HepG2 (cell line): ENCODE results near the gene RARG. TPM values are rescaled to one million over a fixed set of nuclear protein-coding genes. Genes with fewer than 3 reads are reported as not detected.

ENCODE experiments used
- ATF7 ChIP-seq, 2 experiments: fragments of 450-650 bp in 1 of 2; sonication (generic) in 1 of 2; formaldehyde crosslinking in 1 of 2; IDR thresholded peaks; 2 replicates each; pipeline versions ENCODE4 v1.4.0 to v1.6.1; 2016 to 2020; ENCODE audit warnings: antibody characterized with exemption in 1 of 2, mild to moderate bottlenecking in 1 of 2, missing genetic modification reagents in 1 of 2
- BRCA1 ChIP-seq: sonication (generic); formaldehyde crosslinking; IDR thresholded peaks from 2 replicates; pipeline ENCODE4 v1.4.0; 2020; ENCODE audit warnings: missing genetic modification reagents
- ELF3 ChIP-seq: IDR thresholded peaks from 2 replicates; pipeline ENCODE4 v1.6.1; 2016; ENCODE audit warnings: missing genetic modification reagents, missing compliant biosample characterization
- IRF2 ChIP-seq: IDR thresholded peaks from 2 replicates; pipeline ENCODE4 v1.6.1; 2018; ENCODE audit warnings: missing genetic modification reagents, missing compliant biosample characterization
- KDM5A ChIP-seq: fragments of 200-600 bp; sonication (generic); IDR thresholded peaks from 2 replicates; pipeline ENCODE4 v1.7.0; 2018; ENCODE audit warnings: antibody characterized with exemption, mild to moderate bottlenecking, low read length, borderline replicate concordance
- MAF1 ChIP-seq: sonication (generic); formaldehyde crosslinking; IDR thresholded peaks from 2 replicates; pipeline ENCODE4 v1.5.0; 2020; ENCODE audit warnings: missing genetic modification reagents, borderline replicate concordance
- MAFK ChIP-seq, 2 experiments: IDR thresholded peaks in 1 of 2; conservative IDR thresholded peaks in 1 of 2; 2 replicates each; pipeline ENCODE4 v1.6.1; 2011; ENCODE audit warnings: improper control_type of control experiment in 2 of 2, low read length in 2 of 2
- MTA1 ChIP-seq: sonication (generic); formaldehyde crosslinking; IDR thresholded peaks from 2 replicates; pipeline ENCODE4 v1.4.0; 2020; ENCODE audit warnings: missing genetic modification reagents, mild to moderate bottlenecking, borderline replicate concordance
- NR2F2 ChIP-seq: IDR thresholded peaks from 2 replicates; pipeline ENCODE4 v1.6.1; 2012; ENCODE audit warnings: low read depth, inconsistent platforms, borderline replicate concordance
- ONECUT2 ChIP-seq: sonication (generic); formaldehyde crosslinking; IDR thresholded peaks from 2 replicates; pipeline ENCODE4 v1.4.0; 2020; ENCODE audit warnings: missing genetic modification reagents
- PCBP2 ChIP-seq: fragments of 200-400 bp; formaldehyde crosslinking; optimal IDR thresholded peaks from 2 replicates; pipeline ENCODE3; 2018; ENCODE audit warnings: low read length, low read depth; ENCODE audit not compliant: poor library complexity, severe bottlenecking
- PLRG1 ChIP-seq: fragments of 450-650 bp; conservative IDR thresholded peaks from 2 replicates; pipeline ENCODE4 v1.6.1; 2016
- RBAK ChIP-seq: sonication (generic); formaldehyde crosslinking; IDR thresholded peaks from 2 replicates; pipeline ENCODE4 v1.5.1; 2020; ENCODE audit warnings: mild to moderate bottlenecking, missing genetic modification reagents
- SIN3A ChIP-seq: IDR thresholded peaks from 2 replicates; pipeline ENCODE4 v1.6.1; 2011; ENCODE audit warnings: low read depth, mild to moderate bottlenecking, control low read depth, low read length, borderline replicate concordance
- SMAD1 ChIP-seq: sonication (generic); formaldehyde crosslinking; IDR thresholded peaks from 2 replicates; pipeline ENCODE4 v1.4.0; 2020; ENCODE audit warnings: missing genetic modification reagents, low read depth, mild to moderate bottlenecking, borderline replicate concordance
- YY1 ChIP-seq: IDR thresholded peaks from 2 replicates; pipeline ENCODE4 v1.6.1; 2011; ENCODE audit warnings: low read length, low read depth, moderate library complexity, mild to moderate bottlenecking; ENCODE audit not compliant: insufficient read depth, insufficient replicate concordance
- ZKSCAN1 ChIP-seq: fragments of 150-350 bp; IDR thresholded peaks from 2 replicates; pipeline ENCODE4 v1.6.1; 2014; ENCODE audit warnings: low read length
- ZNF552 ChIP-seq: sonication (generic); formaldehyde crosslinking; IDR thresholded peaks from 2 replicates; pipeline ENCODE4 v1.9.0; 2022; ENCODE audit warnings: missing genetic modification reagents, mild to moderate bottlenecking, borderline replicate concordance
- ZNF737 ChIP-seq: sonication (generic); formaldehyde crosslinking; IDR thresholded peaks from 2 replicates; pipeline ENCODE4 v1.5.0; 2020; ENCODE audit warnings: missing genetic modification reagents, mild to moderate bottlenecking, borderline replicate concordance
- ZNF746 ChIP-seq: sonication (generic); formaldehyde crosslinking; IDR thresholded peaks from 2 replicates; pipeline ENCODE4 v1.8.0; 2022; ENCODE audit warnings: mild to moderate bottlenecking, missing genetic modification reagents
- ZSCAN9 ChIP-seq: IDR thresholded peaks from 2 replicates; pipeline ENCODE4 v1.6.1; 2016; ENCODE audit warnings: borderline replicate concordance
- polyA plus RNA-seq, 8 experiments: library from polyadenylated mRNA; depleted of rRNA in 3 of 8; stranded (reverse) in 7 of 8; unstranded in 1 of 8; fragments of >200 nt; fragmentation: Illumina TruSeq in 4 of 8; extraction: Trizol in 4 of 8; gene quantifications; 2 replicates each; pipeline versions ENCODE4 v1.2.1 to v1.2.3, GENCODE V29; 2011 to 2016; ENCODE audit warnings: low read depth in 4 of 8, missing spikeins in 1 of 8, mixed read lengths in 1 of 8; ENCODE audit not compliant: insufficient read depth in 1 of 8
- total RNA-seq, 5 experiments: library from RNA; depleted of rRNA; stranded (reverse); fragments of >200 nt; fragmentation: Illumina TruSeq; extraction: Trizol; gene quantifications; 2 replicates each; pipeline ENCODE4 v1.2.3, GENCODE V29; 2016; ENCODE audit warnings: low read depth in 1 of 5
- TF ChIP-seq, protein P1 (sequence below): sonication (generic); formaldehyde crosslinking; IDR thresholded peaks from 2 replicates; pipeline ENCODE4 v1.8.0; 2022; ENCODE audit warnings: missing genetic modification reagents, mild to moderate bottlenecking, moderate library complexity, borderline replicate concordance
- TF ChIP-seq, protein P2 (sequence below): sonication (generic); formaldehyde crosslinking; IDR thresholded peaks from 2 replicates; pipeline ENCODE4 v1.9.0; 2021; ENCODE audit warnings: missing genetic modification reagents, mild to moderate bottlenecking, borderline replicate concordance
- TF ChIP-seq, protein P3 (sequence below): sonication (generic); formaldehyde crosslinking; IDR thresholded peaks from 2 replicates; pipeline ENCODE4 v1.5.1; 2020; ENCODE audit warnings: missing genetic modification reagents, mild to moderate bottlenecking, borderline replicate concordance
- TF ChIP-seq, protein P4 (sequence below): sonication (generic); formaldehyde crosslinking; IDR thresholded peaks from 2 replicates; pipeline ENCODE4 v1.8.0; 2023; ENCODE audit warnings: mild to moderate bottlenecking, missing genetic modification reagents

RARG gene
- total and polyA plus RNA-seq, 2 of the 13 experiments (the other 11 are each of a cell fraction or from before 2014, with no cell fraction given): 0.77 to 1.5 TPM

DNA sequence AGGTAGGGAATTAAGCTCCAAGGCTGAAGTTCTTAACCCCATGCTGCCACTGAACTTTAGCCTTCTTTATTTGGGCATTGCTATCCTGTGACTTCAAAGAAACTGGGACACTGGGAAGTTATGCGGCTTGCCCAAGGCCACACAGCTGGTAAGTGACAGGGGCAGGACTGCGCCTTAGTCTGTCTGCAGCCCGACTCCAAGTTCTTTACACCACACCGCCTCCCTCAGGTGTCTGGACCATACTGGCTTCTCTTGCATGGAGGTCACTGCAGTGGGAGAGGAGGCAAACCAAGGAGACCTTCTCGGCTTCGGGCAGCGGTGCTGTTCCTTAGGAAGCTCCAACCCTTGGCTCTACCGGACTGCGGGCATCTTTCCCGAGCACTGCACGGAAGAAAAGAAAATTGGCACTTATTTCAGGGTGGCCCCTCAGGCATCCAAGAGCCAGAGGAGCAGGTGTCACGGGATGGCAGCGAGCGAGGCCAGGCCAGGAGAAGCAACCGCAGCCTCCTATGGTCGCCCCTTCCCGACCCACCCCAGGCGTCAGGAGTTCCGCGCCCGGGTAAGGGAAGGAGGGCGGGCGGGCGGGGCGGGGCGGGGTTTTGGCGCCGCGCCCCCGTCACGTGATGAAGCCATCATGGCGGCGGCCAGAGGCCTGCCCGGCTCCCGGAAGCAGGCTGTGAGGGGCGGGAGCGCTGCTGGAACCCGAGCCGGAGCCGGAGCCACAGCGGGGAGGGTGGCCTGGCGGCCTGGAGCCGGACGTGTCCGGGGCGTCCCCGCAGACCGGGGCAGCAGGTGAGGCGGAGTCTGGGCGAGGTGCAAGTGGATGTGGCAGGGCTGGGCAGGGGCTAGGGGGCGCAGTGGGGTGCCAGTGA lies 19.7 kb upstream of the RARG start (continued):
- TF ChIP-seq, protein P1, sequence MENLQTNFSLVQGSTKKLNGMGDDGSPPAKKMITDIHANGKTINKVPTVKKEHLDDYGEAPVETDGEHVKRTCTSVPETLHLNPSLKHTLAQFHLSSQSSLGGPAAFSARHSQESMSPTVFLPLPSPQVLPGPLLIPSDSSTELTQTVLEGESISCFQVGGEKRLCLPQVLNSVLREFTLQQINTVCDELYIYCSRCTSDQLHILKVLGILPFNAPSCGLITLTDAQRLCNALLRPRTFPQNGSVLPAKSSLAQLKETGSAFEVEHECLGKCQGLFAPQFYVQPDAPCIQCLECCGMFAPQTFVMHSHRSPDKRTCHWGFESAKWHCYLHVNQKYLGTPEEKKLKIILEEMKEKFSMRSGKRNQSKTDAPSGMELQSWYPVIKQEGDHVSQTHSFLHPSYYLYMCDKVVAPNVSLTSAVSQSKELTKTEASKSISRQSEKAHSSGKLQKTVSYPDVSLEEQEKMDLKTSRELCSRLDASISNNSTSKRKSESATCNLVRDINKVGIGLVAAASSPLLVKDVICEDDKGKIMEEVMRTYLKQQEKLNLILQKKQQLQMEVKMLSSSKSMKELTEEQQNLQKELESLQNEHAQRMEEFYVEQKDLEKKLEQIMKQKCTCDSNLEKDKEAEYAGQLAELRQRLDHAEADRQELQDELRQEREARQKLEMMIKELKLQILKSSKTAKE (CRISPR knock-in tag): peak; percentile 50; the same call in 1 of the 2 replicates
- TF ChIP-seq, protein P2, sequence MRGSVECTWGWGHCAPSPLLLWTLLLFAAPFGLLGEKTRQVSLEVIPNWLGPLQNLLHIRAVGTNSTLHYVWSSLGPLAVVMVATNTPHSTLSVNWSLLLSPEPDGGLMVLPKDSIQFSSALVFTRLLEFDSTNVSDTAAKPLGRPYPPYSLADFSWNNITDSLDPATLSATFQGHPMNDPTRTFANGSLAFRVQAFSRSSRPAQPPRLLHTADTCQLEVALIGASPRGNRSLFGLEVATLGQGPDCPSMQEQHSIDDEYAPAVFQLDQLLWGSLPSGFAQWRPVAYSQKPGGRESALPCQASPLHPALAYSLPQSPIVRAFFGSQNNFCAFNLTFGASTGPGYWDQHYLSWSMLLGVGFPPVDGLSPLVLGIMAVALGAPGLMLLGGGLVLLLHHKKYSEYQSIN (CRISPR knock-in tag): no peak
- TF ChIP-seq BRCA1: peak; percentile 83; the same call in 1 of the 2 replicates
- TF ChIP-seq YY1: peak; percentile 95
- no peak; the same call in 1 of the 2 replicates for TF ChIP-seq ZNF746 (CRISPR knock-in tag)
- no peak for TF ChIP-seq PCBP2
- no peak for TF ChIP-seq MAFK (conservative IDR thresholded peaks at IDR 0.05 in 1 of 2, IDR thresholded peaks at IDR 0.05 in 1 of 2; ENCODE audit: low read length in 2 of 2)
- peak; percentile 76 for TF ChIP-seq KDM5A
- TF ChIP-seq ZNF737: no peak
- TF ChIP-seq ZKSCAN1: no peak
- no peak for TF ChIP-seq ZSCAN9 (CRISPR knock-in tag)
- TF ChIP-seq RBAK (CRISPR knock-in tag): no peak
- TF ChIP-seq ATF7 (IDR thresholded peaks at IDR 0.05): no peak
- TF ChIP-seq ATF7 (CRISPR knock-in tag; IDR thresholded peaks at IDR 0.05): no peak
- TF ChIP-seq ONECUT2 (CRISPR knock-in tag): no peak
- TF ChIP-seq MTA1 (CRISPR knock-in tag): peak; percentile 38; the same call in 1 of the 2 replicates
- TF ChIP-seq SMAD1 (CRISPR knock-in tag): no peak
- peak; percentile 75; the same call in 1 of the 2 replicates for TF ChIP-seq SIN3A
- TF ChIP-seq, protein P3, sequence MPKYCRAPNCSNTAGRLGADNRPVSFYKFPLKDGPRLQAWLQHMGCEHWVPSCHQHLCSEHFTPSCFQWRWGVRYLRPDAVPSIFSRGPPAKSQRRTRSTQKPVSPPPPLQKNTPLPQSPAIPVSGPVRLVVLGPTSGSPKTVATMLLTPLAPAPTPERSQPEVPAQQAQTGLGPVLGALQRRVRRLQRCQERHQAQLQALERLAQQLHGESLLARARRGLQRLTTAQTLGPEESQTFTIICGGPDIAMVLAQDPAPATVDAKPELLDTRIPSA (CRISPR knock-in tag): no peak
- TF ChIP-seq, protein P4, sequence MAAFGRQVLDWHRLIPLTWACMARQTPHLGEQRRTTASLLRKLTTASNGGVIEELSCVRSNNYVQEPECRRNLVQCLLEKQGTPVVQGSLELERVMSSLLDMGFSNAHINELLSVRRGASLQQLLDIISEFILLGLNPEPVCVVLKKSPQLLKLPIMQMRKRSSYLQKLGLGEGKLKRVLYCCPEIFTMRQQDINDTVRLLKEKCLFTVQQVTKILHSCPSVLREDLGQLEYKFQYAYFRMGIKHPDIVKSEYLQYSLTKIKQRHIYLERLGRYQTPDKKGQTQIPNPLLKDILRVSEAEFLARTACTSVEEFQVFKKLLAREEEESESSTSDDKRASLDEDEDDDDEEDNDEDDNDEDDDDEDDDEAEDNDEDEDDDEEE (CRISPR knock-in tag): no peak
- no peak for TF ChIP-seq PLRG1
- peak; percentile 53 for TF ChIP-seq ELF3
- TF ChIP-seq MAF1 (CRISPR knock-in tag): peak; percentile 56; the same call in 1 of the 2 replicates
- no peak for TF ChIP-seq NR2F2
- TF ChIP-seq ZNF552: 0 out of 2 replicates have a peak, but pooled peaks have one; percentile 20
- TF ChIP-seq IRF2 (CRISPR knock-in tag): no peak
